ENCODE data around the gene SET.
A peak's percentile ranks its signal among the peaks of the same experiment; 100 is the strongest.

Gene SET

GRCh38 chr9:128723866-128724743 is 35.1 kb downstream of the SET start, which contains the start of gene ZDHHC12:
TSS of gene ZDHHC12 (minus strand) at chr9:128724127. CDS start at chr9:128724093, 34 bp downstream.
- Histone ChIP-seq H3K4me3 (replicated peaks; ENCODE audit: insufficient read depth, low read length) (peak within 1 kb of the TSS; percentile 63), H3K27ac (replicated peaks) (peak within 1 kb of the TSS; percentile 77), H3K27me3 (ENCODE audit: insufficient read depth, poor library complexity, severe bottlenecking) (no peaks in the 10 kb centered on the region)
- TF ChIP-seq CTCF (IDR thresholded peaks at IDR 0.05; ENCODE audit: insufficient read depth, low read length) (no peak), SPI1 (IDR thresholded peaks at IDR 0.05; ENCODE audit: borderline replicate concordance, low read depth) (no peak), POLR2AphosphoS5 (IDR thresholded peaks at IDR 0.05; ENCODE audit: low read depth) (peak; percentile 84)
- DNase-seq (ENCODE audit: low read depth in 1 of 2, low spot score in 1 of 2) = peak; percentile 98 to 99

GRCh38 chr9:128724744-128725211 is 35.8 kb downstream of the SET start:
- peak overlapping the region; percentile 45 for H3K27ac ChIP-seq (replicated peaks)

GRCh38 chr9:128727640-128728248 is 38.7 kb downstream of the SET start:
- no peak for TF ChIP-seq CTCF (IDR thresholded peaks at IDR 0.05; ENCODE audit: insufficient read depth, low read length)
- TF ChIP-seq SPI1 (IDR thresholded peaks at IDR 0.05; ENCODE audit: borderline replicate concordance, low read depth) = no peak
- TF ChIP-seq REST (IDR thresholded peaks at IDR 0.05; ENCODE audit: insufficient replicate concordance, low read depth) = no peak
- no peak for TF ChIP-seq POLR2AphosphoS5 (IDR thresholded peaks at IDR 0.05; ENCODE audit: low read depth)
- no peak for TF ChIP-seq GABPA (IDR thresholded peaks at IDR 0.05; ENCODE audit: low read depth)
- Histone ChIP-seq H3K4me3 (replicated peaks; ENCODE audit: insufficient read depth, low read length) (no peak overlapping the region), H3K27me3 (ENCODE audit: insufficient read depth, poor library complexity, severe bottlenecking) (no peaks in the 10 kb centered on the region), H3K27ac (replicated peaks) (no peak overlapping the region)
- DNase-seq (ENCODE audit: low read depth in 1 of 2, low spot score in 1 of 2) = no peak

More at GRCh38 chr9:128724744-128725211, 35.8 kb downstream of the SET start:
- peak; percentile 66 to 70 for DNase-seq (ENCODE audit: low read depth in 1 of 2, low spot score in 1 of 2)
- H3K27me3 ChIP-seq (ENCODE audit: insufficient read depth, poor library complexity, severe bottlenecking) = no peaks in the 10 kb centered on the region
- H3K4me3 ChIP-seq (replicated peaks; ENCODE audit: insufficient read depth, low read length) = peak overlapping the region; percentile 63
- no peak for TF ChIP-seq CTCF (IDR thresholded peaks at IDR 0.05; ENCODE audit: insufficient read depth, low read length)
- TF ChIP-seq POLR2AphosphoS5 (IDR thresholded peaks at IDR 0.05; ENCODE audit: low read depth) = no peak
- TF ChIP-seq REST (IDR thresholded peaks at IDR 0.05; ENCODE audit: insufficient replicate concordance, low read depth) = no peak
- TF ChIP-seq SPI1 (IDR thresholded peaks at IDR 0.05; ENCODE audit: borderline replicate concordance, low read depth) = no peak
- TF ChIP-seq GABPA (IDR thresholded peaks at IDR 0.05; ENCODE audit: low read depth) = no peak

All from HL-60 (cell line).